H9 (cell line): ENCODE measurements around the gene SIPA1L3. TPM values are rescaled to one million over a fixed set of nuclear protein-coding genes. Genes with fewer than 3 reads are reported as not detected.
"Not testable (repeated sequence)": the region's sequence is repeated elsewhere in the genome, so short reads cannot be mapped to it uniquely, and the experiment has no call there.

Experiments used
- DNase-seq: peaks from one replicate; pipeline ENCODE4 v3.0.0-alpha.2; 2017
- H2AFZ ChIP-seq: one replicate; pipeline ENCODE4 v1.6.1; 2013; ENCODE audit warnings: mild to moderate bottlenecking, low read length, control low read depth, moderate library complexity
- H2AK5ac ChIP-seq: 2 replicates; pipeline ENCODE4 v1.6.1; 2013; ENCODE audit warnings: low read length, control low read depth, mixed read lengths; ENCODE audit not compliant: insufficient read length
- H2BK120ac ChIP-seq: one replicate; pipeline ENCODE4 v1.6.1; 2013; ENCODE audit warnings: low read depth, mild to moderate bottlenecking, low read length, control low read depth, inconsistent platforms; ENCODE audit not compliant: poor library complexity, severe bottlenecking
- H2BK12ac ChIP-seq: 2 replicates; pipeline ENCODE4 v1.6.1; 2013; ENCODE audit warnings: low read length, control low read depth, mixed read lengths, low read depth; ENCODE audit not compliant: insufficient read length
- H2BK15ac ChIP-seq: 2 replicates; pipeline ENCODE4 v1.6.1; 2013; ENCODE audit warnings: low read depth, low read length, control low read depth
- H2BK20ac ChIP-seq: one replicate; pipeline ENCODE4 v1.6.1; 2013; ENCODE audit warnings: low read depth, mild to moderate bottlenecking, low read length, control low read depth, inconsistent platforms; ENCODE audit not compliant: poor library complexity, severe bottlenecking
- H2BK5ac ChIP-seq: 2 replicates; pipeline ENCODE4 v1.6.1; 2013; ENCODE audit warnings: low read length, control low read depth, mixed read lengths; ENCODE audit not compliant: insufficient read length
- H3K14ac ChIP-seq: 2 replicates; pipeline ENCODE4 v1.6.1; 2013; ENCODE audit warnings: low read length, control low read depth; ENCODE audit not compliant: insufficient read depth
- H3K18ac ChIP-seq: 2 replicates; pipeline ENCODE4 v1.6.1; 2013; ENCODE audit warnings: low read depth, mild to moderate bottlenecking, mixed read lengths, low read length, control low read depth; ENCODE audit not compliant: insufficient read length
- H3K23ac ChIP-seq: 2 replicates; pipeline ENCODE4 v1.6.1; 2013; ENCODE audit warnings: low read length, control low read depth, mixed read lengths, low read depth; ENCODE audit not compliant: insufficient read length
- H3K23me2 ChIP-seq: 2 replicates; pipeline ENCODE4 v1.6.1; 2013; ENCODE audit warnings: low read depth, mild to moderate bottlenecking, mixed read lengths, low read length, control low read depth; ENCODE audit not compliant: insufficient read length, poor library complexity, severe bottlenecking
- H3K27ac ChIP-seq: 2 replicates; pipeline ENCODE4 v1.5.1; 2013; ENCODE audit warnings: low read length, control low read depth, mixed read lengths, low read depth; ENCODE audit not compliant: insufficient read length
- H3K27me3 ChIP-seq: 2 replicates; pipeline ENCODE4 v1.6.1; 2013; ENCODE audit warnings: low read length, control low read depth, inconsistent platforms; ENCODE audit not compliant: insufficient read depth
- H3K4ac ChIP-seq: 2 replicates; pipeline ENCODE4 v1.6.1; 2013; ENCODE audit warnings: low read depth, mild to moderate bottlenecking, control low read depth, inconsistent platforms, low read length, moderate library complexity
- H3K4me1 ChIP-seq: 2 replicates; pipeline ENCODE4 v1.6.1; 2013; ENCODE audit warnings: low read length, control low read depth, inconsistent platforms; ENCODE audit not compliant: insufficient read depth
- H3K4me2 ChIP-seq: 2 replicates; pipeline ENCODE4 v1.6.1; 2013; ENCODE audit warnings: low read length, control low read depth, mixed read lengths; ENCODE audit not compliant: insufficient read length, insufficient read depth
- H3K56ac ChIP-seq: 2 replicates; pipeline ENCODE4 v1.6.1; 2013; ENCODE audit warnings: low read depth, mild to moderate bottlenecking, mixed read lengths, low read length, control low read depth; ENCODE audit not compliant: insufficient read length
- H3K79me1 ChIP-seq: 2 replicates; pipeline ENCODE4 v1.6.1; 2013; ENCODE audit warnings: low read depth, mild to moderate bottlenecking, moderate library complexity, low read length, control low read depth, inconsistent platforms; ENCODE audit not compliant: insufficient read depth, poor library complexity, severe bottlenecking
- H3K79me2 ChIP-seq: 2 replicates; pipeline ENCODE4 v1.6.1; 2013; ENCODE audit warnings: low read length, control low read depth, inconsistent platforms; ENCODE audit not compliant: insufficient read depth
- H3K9ac ChIP-seq: 2 replicates; pipeline ENCODE4 v1.6.1; 2013; ENCODE audit warnings: low read length, control low read depth, mixed read lengths; ENCODE audit not compliant: insufficient read length; ENCODE audit errors: extremely low read depth
- H3K9me3 ChIP-seq: one replicate; pipeline ENCODE4 v1.6.1; 2013; ENCODE audit warnings: low read depth, low read length, inconsistent platforms; ENCODE audit not compliant: control insufficient read depth
- H3T11ph ChIP-seq: one replicate; pipeline ENCODE4 v1.6.1; 2013; ENCODE audit warnings: mild to moderate bottlenecking, low read length, control low read depth, inconsistent platforms
- H4K20me1 ChIP-seq: one replicate; pipeline ENCODE4 v1.6.1; 2013; ENCODE audit not compliant: control insufficient read depth, insufficient read length, insufficient read depth
- H4K5ac ChIP-seq: 2 replicates; pipeline ENCODE4 v1.6.1; 2013; ENCODE audit warnings: low read depth, mild to moderate bottlenecking, mixed read lengths, low read length, control low read depth; ENCODE audit not compliant: insufficient read length
- H4K8ac ChIP-seq: replicated peaks from 2 replicates; pipeline ENCODE4 v1.6.1; 2013; ENCODE audit warnings: low read length, control low read depth, mixed read lengths, low read depth; ENCODE audit not compliant: insufficient read length
- H4K91ac ChIP-seq: 2 replicates; pipeline ENCODE4 v1.6.1; 2013; ENCODE audit warnings: low read depth, mild to moderate bottlenecking, moderate library complexity, mixed read lengths, low read length, control low read depth; ENCODE audit not compliant: insufficient read length
- H3K27ac Mint-ChIP-seq, 3 experiments: 2 replicates in 2 of 3; 3 replicates in 1 of 3; pipeline ENCODE4 v1.8.0; 2020 to 2021; ENCODE audit warnings: mixed read lengths in 3 of 3, mild to moderate bottlenecking in 1 of 3, moderate library complexity in 1 of 3
- H3K27me3 Mint-ChIP-seq: 2 replicates; pipeline ENCODE4 v1.8.0; 2021; ENCODE audit warnings: low read depth, mild to moderate bottlenecking, moderate library complexity, mixed read lengths
- H3K36me3 Mint-ChIP-seq, 3 experiments: 2 replicates in 2 of 3; 3 replicates in 1 of 3; pipeline ENCODE4 v1.8.0; 2020 to 2021; ENCODE audit warnings: low read depth in 3 of 3, mixed read lengths in 3 of 3; ENCODE audit not compliant: insufficient read depth in 1 of 3
- H3K4me1 Mint-ChIP-seq, 2 experiments: 2 replicates each; pipeline ENCODE4 v1.8.0; 2020; ENCODE audit warnings: mixed read lengths in 2 of 2
- H3K4me3 Mint-ChIP-seq, 2 experiments: 2 replicates in 1 of 2; 3 replicates in 1 of 2; pipeline ENCODE4 v1.8.0; 2020 to 2021; ENCODE audit warnings: mild to moderate bottlenecking in 2 of 2, mixed read lengths in 2 of 2, moderate library complexity in 1 of 2
- H3K9me3 Mint-ChIP-seq, 2 experiments: 2 replicates in 1 of 2; 3 replicates in 1 of 2; pipeline ENCODE4 v1.8.0; 2020; ENCODE audit warnings: mild to moderate bottlenecking in 2 of 2, mixed read lengths in 2 of 2, moderate library complexity in 1 of 2
- WGBS: extraction: QIAGEN DNeasy Blood & Tissue Kit; methylation state at CpG from one replicate; pipeline ENCODE4 v1.1.7; 2013; ENCODE audit warnings: missing lambda C conversion rate, low lambda C conversion rate, mixed read lengths; ENCODE audit not compliant: insufficient read length; ENCODE audit errors: extremely low coverage; 5-methylcytosine and 5-hydroxymethylcytosine counted together
- total RNA-seq: library from RNA; stranded (reverse); gene quantifications from 2 replicates; pipeline ENCODE4 v1.2.1, GENCODE V29; 2021
- TF ChIP-seq, protein P1 (sequence below): fragments of 200-600 bp; sonication (generic); conservative IDR thresholded peaks from 3 replicates; pipeline ENCODE4 v1.8.0; 2021; ENCODE audit warnings: antibody characterized with exemption, mild to moderate bottlenecking

The SIPA1L3 gene
- total RNA-seq, 1 experiment from 2014 or later = 40.1 TPM

- peaks cover 0 to 4% (median 0%) of the 10 kb centered on the region in 3 experiments; a peak in 2 of 7 replicates for H3K36me3 Mint-ChIP-seq
- no peak overlapping the region for H3T11ph ChIP-seq
- 0 out of 2 replicates have a peak, but pooled peaks cover 2% of the 10 kb centered on the region for H3K79me2 ChIP-seq
- no peak overlapping the region for H2AK5ac ChIP-seq
- no peaks in the 10 kb centered on the region for H3K9me3 ChIP-seq
- H2BK12ac ChIP-seq = no peak overlapping the region
- H3K27me3 ChIP-seq = no peaks in the 10 kb centered on the region
- H3K23me2 ChIP-seq = no peaks in the 10 kb centered on the region
- H3K56ac ChIP-seq = no peak overlapping the region
- TF ChIP-seq, protein P1, sequence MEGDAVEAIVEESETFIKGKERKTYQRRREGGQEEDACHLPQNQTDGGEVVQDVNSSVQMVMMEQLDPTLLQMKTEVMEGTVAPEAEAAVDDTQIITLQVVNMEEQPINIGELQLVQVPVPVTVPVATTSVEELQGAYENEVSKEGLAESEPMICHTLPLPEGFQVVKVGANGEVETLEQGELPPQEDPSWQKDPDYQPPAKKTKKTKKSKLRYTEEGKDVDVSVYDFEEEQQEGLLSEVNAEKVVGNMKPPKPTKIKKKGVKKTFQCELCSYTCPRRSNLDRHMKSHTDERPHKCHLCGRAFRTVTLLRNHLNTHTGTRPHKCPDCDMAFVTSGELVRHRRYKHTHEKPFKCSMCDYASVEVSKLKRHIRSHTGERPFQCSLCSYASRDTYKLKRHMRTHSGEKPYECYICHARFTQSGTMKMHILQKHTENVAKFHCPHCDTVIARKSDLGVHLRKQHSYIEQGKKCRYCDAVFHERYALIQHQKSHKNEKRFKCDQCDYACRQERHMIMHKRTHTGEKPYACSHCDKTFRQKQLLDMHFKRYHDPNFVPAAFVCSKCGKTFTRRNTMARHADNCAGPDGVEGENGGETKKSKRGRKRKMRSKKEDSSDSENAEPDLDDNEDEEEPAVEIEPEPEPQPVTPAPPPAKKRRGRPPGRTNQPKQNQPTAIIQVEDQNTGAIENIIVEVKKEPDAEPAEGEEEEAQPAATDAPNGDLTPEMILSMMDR = no peak
- H2BK5ac ChIP-seq = no peak overlapping the region
- no peak overlapping the region for H4K91ac ChIP-seq
- H2BK120ac ChIP-seq = no peak overlapping the region
- no peak overlapping the region for H3K9ac ChIP-seq
- no peak overlapping the region for H3K4ac ChIP-seq
- no peak overlapping the region for H3K23ac ChIP-seq
- no peak overlapping the region; a peak in 1 of 7 replicates for H3K27ac Mint-ChIP-seq
- H2BK20ac ChIP-seq = no peak overlapping the region
- H3K4me1 Mint-ChIP-seq = peaks cover 9 to 11% of the 10 kb centered on the region in 2 experiments
- H3K27ac ChIP-seq = no peak overlapping the region
- no peak overlapping the region for H3K4me2 ChIP-seq
- no peak overlapping the region for H3K14ac ChIP-seq
- H2AFZ ChIP-seq = no peak overlapping the region
- no peaks in the 10 kb centered on the region for H3K4me1 ChIP-seq
- no peak overlapping the region for H3K4me3 Mint-ChIP-seq
- no peaks in the 10 kb centered on the region; a peak in 1 of 5 replicates for H3K9me3 Mint-ChIP-seq
- no peak for DNase-seq
- H2BK15ac ChIP-seq = no peak overlapping the region
- no peak overlapping the region for H4K5ac ChIP-seq
- H3K18ac ChIP-seq = no peak overlapping the region
- no CpG with 5 or more reads among the region's 7 CpGs for WGBS
- no peak overlapping the region for H4K8ac ChIP-seq
- peaks cover 5% of the 10 kb centered on the region for H3K79me1 ChIP-seq
- H3K27me3 Mint-ChIP-seq = no peaks in the 10 kb centered on the region; the same call in 1 of the 2 replicates
- no peaks in the 10 kb centered on the region for H4K20me1 ChIP-seq
These were observed 157.8 kb downstream of the SIPA1L3 start for GRCh38 chr19:38064661-38065425.

DNA sequence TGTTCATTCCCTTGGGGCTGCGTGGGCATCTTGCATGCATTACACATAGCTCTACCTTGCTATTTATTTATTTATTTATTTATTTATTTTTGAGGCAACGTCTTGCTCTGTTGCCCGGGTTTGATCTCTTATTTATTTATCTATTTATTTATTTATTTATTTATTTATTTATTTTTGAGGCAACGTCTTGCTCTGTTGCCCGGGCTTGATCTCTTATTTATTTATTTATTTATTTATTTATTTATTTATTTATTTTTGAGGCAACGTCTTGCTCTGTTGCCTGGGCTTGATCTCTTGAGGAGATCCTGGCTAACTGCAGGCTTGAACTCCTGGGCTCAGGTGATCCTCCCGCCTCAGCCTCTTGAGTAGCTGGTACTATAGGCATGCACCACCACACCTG is 158.8 kb downstream of the SIPA1L3 start:
- WGBS = no CpG with 5 or more reads among the region's 7 CpGs
- not testable (repeated sequence) for H2AK5ac ChIP-seq, H3K9me3 Mint-ChIP-seq

More for the DNA sequence above, 158.8 kb downstream of the SIPA1L3 start:
- H3K27me3 ChIP-seq, H4K8ac ChIP-seq, H3K4me2 ChIP-seq, DNase-seq, H3K9me3 ChIP-seq, H3K9ac ChIP-seq, H3K27ac Mint-ChIP-seq, H3K4ac ChIP-seq, H3K27ac ChIP-seq, H3K4me1 ChIP-seq, H3K23ac ChIP-seq, H2BK120ac ChIP-seq, H4K20me1 ChIP-seq, H2BK5ac ChIP-seq, H3K79me2 ChIP-seq, H2BK12ac ChIP-seq, H3K56ac ChIP-seq, H3T11ph ChIP-seq, H3K4me3 Mint-ChIP-seq, H2AFZ ChIP-seq, H3K18ac ChIP-seq, H3K23me2 ChIP-seq, H3K27me3 Mint-ChIP-seq, H3K79me1 ChIP-seq, H2BK15ac ChIP-seq, H2BK20ac ChIP-seq, H4K91ac ChIP-seq, H3K14ac ChIP-seq, H3K36me3 Mint-ChIP-seq, H4K5ac ChIP-seq: not testable (repeated sequence)
- peaks cover 13 to 19% of the 10 kb centered on the region in 2 experiments for H3K4me1 Mint-ChIP-seq
